G401.6 (cell line): Measurements from ENCODE around the gene PTTG1IP.

Experiments
- FAIRE-seq: peaks from 2 replicates; lab custom pipeline; 2012; peaks lifted over from hg19 to GRCh38; lab: Jason Lieb, UNC

Gene PTTG1IP

GRCh38 chr21:44896561-44897286 is 23.2 kb upstream of the PTTG1IP start:
- no peak for FAIRE-seq

- no peak for FAIRE-seq
Measured at GRCh38 chr21:44895859-44896258, 22.4 kb upstream of the PTTG1IP start.

GRCh38 chr21:44894687-44895302 is 21.3 kb upstream of the PTTG1IP start:
- no peak for FAIRE-seq

- FAIRE-seq = no peak
Measured at GRCh38 chr21:44893948-44894656, 20.6 kb upstream of the PTTG1IP start.

GRCh38 chr21:44893278-44893556 is 19.7 kb upstream of the PTTG1IP start:
- FAIRE-seq = no peak

- FAIRE-seq = peak; percentile 76
Measured at GRCh38 chr21:44892536-44893277, 19.2 kb upstream of the PTTG1IP start.

GRCh38 chr21:44892095-44892494 is 18.6 kb upstream of the PTTG1IP start:
- FAIRE-seq = no peak

- FAIRE-seq = no peak
Measured at GRCh38 chr21:44891631-44892031, 18.1 kb upstream of the PTTG1IP start.

GRCh38 chr21:44890961-44891541 is 17.6 kb upstream of the PTTG1IP start:
- FAIRE-seq = no peak

GRCh38 chr21:44890338-44890931 is 16.9 kb upstream of the PTTG1IP start:
- FAIRE-seq = no peak

- FAIRE-seq = no peak
Measured at GRCh38 chr21:44889625-44890337, 16.3 kb upstream of the PTTG1IP start.

GRCh38 chr21:44888581-44889550 is 15.4 kb upstream of the PTTG1IP start:
- no peak for FAIRE-seq

GRCh38 chr21:44887807-44888580 is 14.5 kb upstream of the PTTG1IP start:
- no peak for FAIRE-seq

- FAIRE-seq = no peak
Measured at GRCh38 chr21:44887126-44887806, 13.8 kb upstream of the PTTG1IP start.

GRCh38 chr21:44886113-44887075 is 12.9 kb upstream of the PTTG1IP start:
- FAIRE-seq = no peak

GRCh38 chr21:44885615-44886014 is 12.1 kb upstream of the PTTG1IP start:
- FAIRE-seq = no peak

GRCh38 chr21:44884097-44884496 is 10.6 kb upstream of the PTTG1IP start:
- no peak for FAIRE-seq

GRCh38 chr21:44883250-44883649 is 9.8 kb upstream of the PTTG1IP start:
- FAIRE-seq = no peak
